H9 (cell line): Measurements from ENCODE around the gene KRTAP10-8. TPM values are rescaled to one million over a fixed set of nuclear protein-coding genes. Genes with fewer than 3 reads are reported as not detected.

Experiments used
- DNase-seq: peaks from one replicate; pipeline ENCODE4 v3.0.0-alpha.2; 2017
- H2AFZ ChIP-seq: one replicate; pipeline ENCODE4 v1.6.1; 2013; ENCODE audit warnings: mild to moderate bottlenecking, low read length, control low read depth, moderate library complexity
- H2AK5ac ChIP-seq: 2 replicates; pipeline ENCODE4 v1.6.1; 2013; ENCODE audit warnings: low read length, control low read depth, mixed read lengths; ENCODE audit not compliant: insufficient read length
- H2BK120ac ChIP-seq: one replicate; pipeline ENCODE4 v1.6.1; 2013; ENCODE audit warnings: low read depth, mild to moderate bottlenecking, low read length, control low read depth, inconsistent platforms; ENCODE audit not compliant: poor library complexity, severe bottlenecking
- H2BK12ac ChIP-seq: 2 replicates; pipeline ENCODE4 v1.6.1; 2013; ENCODE audit warnings: low read length, control low read depth, mixed read lengths, low read depth; ENCODE audit not compliant: insufficient read length
- H2BK15ac ChIP-seq: 2 replicates; pipeline ENCODE4 v1.6.1; 2013; ENCODE audit warnings: low read depth, low read length, control low read depth
- H2BK20ac ChIP-seq: one replicate; pipeline ENCODE4 v1.6.1; 2013; ENCODE audit warnings: low read depth, mild to moderate bottlenecking, low read length, control low read depth, inconsistent platforms; ENCODE audit not compliant: poor library complexity, severe bottlenecking
- H2BK5ac ChIP-seq: 2 replicates; pipeline ENCODE4 v1.6.1; 2013; ENCODE audit warnings: low read length, control low read depth, mixed read lengths; ENCODE audit not compliant: insufficient read length
- H3K14ac ChIP-seq: 2 replicates; pipeline ENCODE4 v1.6.1; 2013; ENCODE audit warnings: low read length, control low read depth; ENCODE audit not compliant: insufficient read depth
- H3K18ac ChIP-seq: 2 replicates; pipeline ENCODE4 v1.6.1; 2013; ENCODE audit warnings: low read depth, mild to moderate bottlenecking, mixed read lengths, low read length, control low read depth; ENCODE audit not compliant: insufficient read length
- H3K23ac ChIP-seq: 2 replicates; pipeline ENCODE4 v1.6.1; 2013; ENCODE audit warnings: low read length, control low read depth, mixed read lengths, low read depth; ENCODE audit not compliant: insufficient read length
- H3K23me2 ChIP-seq: 2 replicates; pipeline ENCODE4 v1.6.1; 2013; ENCODE audit warnings: low read depth, mild to moderate bottlenecking, mixed read lengths, low read length, control low read depth; ENCODE audit not compliant: insufficient read length, poor library complexity, severe bottlenecking
- H3K27ac ChIP-seq: 2 replicates; pipeline ENCODE4 v1.5.1; 2013; ENCODE audit warnings: low read length, control low read depth, mixed read lengths, low read depth; ENCODE audit not compliant: insufficient read length
- H3K27me3 ChIP-seq: 2 replicates; pipeline ENCODE4 v1.6.1; 2013; ENCODE audit warnings: low read length, control low read depth, inconsistent platforms; ENCODE audit not compliant: insufficient read depth
- H3K4ac ChIP-seq: 2 replicates; pipeline ENCODE4 v1.6.1; 2013; ENCODE audit warnings: low read depth, mild to moderate bottlenecking, control low read depth, inconsistent platforms, low read length, moderate library complexity
- H3K4me1 ChIP-seq: 2 replicates; pipeline ENCODE4 v1.6.1; 2013; ENCODE audit warnings: low read length, control low read depth, inconsistent platforms; ENCODE audit not compliant: insufficient read depth
- H3K4me2 ChIP-seq: 2 replicates; pipeline ENCODE4 v1.6.1; 2013; ENCODE audit warnings: low read length, control low read depth, mixed read lengths; ENCODE audit not compliant: insufficient read length, insufficient read depth
- H3K56ac ChIP-seq: 2 replicates; pipeline ENCODE4 v1.6.1; 2013; ENCODE audit warnings: low read depth, mild to moderate bottlenecking, mixed read lengths, low read length, control low read depth; ENCODE audit not compliant: insufficient read length
- H3K79me1 ChIP-seq: 2 replicates; pipeline ENCODE4 v1.6.1; 2013; ENCODE audit warnings: low read depth, mild to moderate bottlenecking, moderate library complexity, low read length, control low read depth, inconsistent platforms; ENCODE audit not compliant: insufficient read depth, poor library complexity, severe bottlenecking
- H3K79me2 ChIP-seq: 2 replicates; pipeline ENCODE4 v1.6.1; 2013; ENCODE audit warnings: low read length, control low read depth, inconsistent platforms; ENCODE audit not compliant: insufficient read depth
- H3K9ac ChIP-seq: 2 replicates; pipeline ENCODE4 v1.6.1; 2013; ENCODE audit warnings: low read length, control low read depth, mixed read lengths; ENCODE audit not compliant: insufficient read length; ENCODE audit errors: extremely low read depth
- H3K9me3 ChIP-seq: one replicate; pipeline ENCODE4 v1.6.1; 2013; ENCODE audit warnings: low read depth, low read length, inconsistent platforms; ENCODE audit not compliant: control insufficient read depth
- H3T11ph ChIP-seq: one replicate; pipeline ENCODE4 v1.6.1; 2013; ENCODE audit warnings: mild to moderate bottlenecking, low read length, control low read depth, inconsistent platforms
- H4K20me1 ChIP-seq: one replicate; pipeline ENCODE4 v1.6.1; 2013; ENCODE audit not compliant: control insufficient read depth, insufficient read length, insufficient read depth
- H4K5ac ChIP-seq: 2 replicates; pipeline ENCODE4 v1.6.1; 2013; ENCODE audit warnings: low read depth, mild to moderate bottlenecking, mixed read lengths, low read length, control low read depth; ENCODE audit not compliant: insufficient read length
- H4K8ac ChIP-seq: replicated peaks from 2 replicates; pipeline ENCODE4 v1.6.1; 2013; ENCODE audit warnings: low read length, control low read depth, mixed read lengths, low read depth; ENCODE audit not compliant: insufficient read length
- H4K91ac ChIP-seq: 2 replicates; pipeline ENCODE4 v1.6.1; 2013; ENCODE audit warnings: low read depth, mild to moderate bottlenecking, moderate library complexity, mixed read lengths, low read length, control low read depth; ENCODE audit not compliant: insufficient read length
- H3K27ac Mint-ChIP-seq, 3 experiments: 2 replicates in 2 of 3; 3 replicates in 1 of 3; pipeline ENCODE4 v1.8.0; 2020 to 2021; ENCODE audit warnings: mixed read lengths in 3 of 3, mild to moderate bottlenecking in 1 of 3, moderate library complexity in 1 of 3
- H3K27me3 Mint-ChIP-seq: 2 replicates; pipeline ENCODE4 v1.8.0; 2021; ENCODE audit warnings: low read depth, mild to moderate bottlenecking, moderate library complexity, mixed read lengths
- H3K36me3 Mint-ChIP-seq, 3 experiments: 2 replicates in 2 of 3; 3 replicates in 1 of 3; pipeline ENCODE4 v1.8.0; 2020 to 2021; ENCODE audit warnings: low read depth in 3 of 3, mixed read lengths in 3 of 3; ENCODE audit not compliant: insufficient read depth in 1 of 3
- H3K4me1 Mint-ChIP-seq, 2 experiments: 2 replicates each; pipeline ENCODE4 v1.8.0; 2020; ENCODE audit warnings: mixed read lengths in 2 of 2
- H3K4me3 Mint-ChIP-seq, 2 experiments: 2 replicates in 1 of 2; 3 replicates in 1 of 2; pipeline ENCODE4 v1.8.0; 2020 to 2021; ENCODE audit warnings: mild to moderate bottlenecking in 2 of 2, mixed read lengths in 2 of 2, moderate library complexity in 1 of 2
- H3K9me3 Mint-ChIP-seq, 2 experiments: 2 replicates in 1 of 2; 3 replicates in 1 of 2; pipeline ENCODE4 v1.8.0; 2020; ENCODE audit warnings: mild to moderate bottlenecking in 2 of 2, mixed read lengths in 2 of 2, moderate library complexity in 1 of 2
- WGBS: extraction: QIAGEN DNeasy Blood & Tissue Kit; methylation state at CpG from one replicate; pipeline ENCODE4 v1.1.7; 2013; ENCODE audit warnings: missing lambda C conversion rate, low lambda C conversion rate, mixed read lengths; ENCODE audit not compliant: insufficient read length; ENCODE audit errors: extremely low coverage; 5-methylcytosine and 5-hydroxymethylcytosine counted together
- total RNA-seq: library from RNA; stranded (reverse); gene quantifications from 2 replicates; pipeline ENCODE4 v1.2.1, GENCODE V29; 2021
- TF ChIP-seq, protein P1 (sequence below): fragments of 200-600 bp; sonication (generic); conservative IDR thresholded peaks from 3 replicates; pipeline ENCODE4 v1.8.0; 2021; ENCODE audit warnings: antibody characterized with exemption, mild to moderate bottlenecking

Gene KRTAP10-8
- total RNA-seq, 1 experiment from 2014 or later: not detected

DNA sequence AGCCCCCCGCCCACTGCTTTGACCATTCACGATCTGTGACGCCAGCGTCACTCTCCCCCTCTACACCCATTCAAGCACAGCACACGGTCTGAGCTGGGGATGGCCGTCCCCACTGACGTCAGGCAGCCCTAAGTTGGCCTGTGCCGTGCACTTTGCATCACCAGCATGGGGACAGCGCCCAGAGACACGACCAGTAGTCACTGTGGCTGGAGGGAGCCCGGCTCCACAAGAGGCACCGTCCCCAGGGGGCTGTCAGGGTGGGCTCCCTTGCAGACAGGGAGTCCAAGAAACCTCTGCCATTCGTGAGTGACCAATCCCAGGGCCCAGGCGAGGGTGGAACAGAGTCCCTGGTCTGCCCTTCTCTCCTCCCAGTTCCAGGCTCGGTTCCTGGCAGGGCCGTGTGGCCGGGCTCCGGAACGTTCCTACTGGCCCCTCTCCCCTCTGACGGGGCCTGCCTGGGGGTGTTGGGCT lies 2.3 kb downstream of the KRTAP10-8 start:
- no peak overlapping the region for H2AK5ac ChIP-seq

More for the DNA sequence above, 2.3 kb downstream of the KRTAP10-8 start:
- H3K79me1 ChIP-seq: no peaks in the 10 kb centered on the region
- H2BK12ac ChIP-seq: no peak overlapping the region
- H2BK15ac ChIP-seq: no peak overlapping the region
- H2AFZ ChIP-seq: no peak overlapping the region
- H3K56ac ChIP-seq: no peak overlapping the region
- Mint-ChIP-seq H3K27me3 (peaks cover 7% of the 10 kb centered on the region), H3K36me3 (peaks cover 9 to 28% (median 25%) of the 10 kb centered on the region in 3 experiments), H3K4me1 (peaks cover 27% of the 10 kb centered on the region in 2 experiments), H3K4me3 (no peak overlapping the region), H3K27ac (peak overlapping the region in 1 of 3 experiments; percentile 27; a peak in 1 of 7 replicates), H3K9me3 (peaks cover 34 to 42% of the 10 kb centered on the region in 2 experiments)
- H3T11ph ChIP-seq: no peak overlapping the region
- DNase-seq: no peak
- no peaks in the 10 kb centered on the region for H3K27me3 ChIP-seq
- H4K91ac ChIP-seq: no peak overlapping the region
- no peak overlapping the region for H3K18ac ChIP-seq
- H3K4me1 ChIP-seq: no peaks in the 10 kb centered on the region
- H3K4ac ChIP-seq: no peak overlapping the region
- H2BK120ac ChIP-seq: no peak overlapping the region
- H2BK5ac ChIP-seq: no peak overlapping the region
- H3K9me3 ChIP-seq: peaks cover 9% of the 10 kb centered on the region
- no peak overlapping the region for H4K8ac ChIP-seq
- H3K23ac ChIP-seq: no peak overlapping the region
- no peak overlapping the region for H3K4me2 ChIP-seq
- H3K27ac ChIP-seq: no peak overlapping the region
- H3K79me2 ChIP-seq: no peaks in the 10 kb centered on the region
- no peak overlapping the region; the same call in 1 of the 2 replicates for H3K14ac ChIP-seq
- H4K20me1 ChIP-seq: no peaks in the 10 kb centered on the region
- no peak overlapping the region for H4K5ac ChIP-seq
- TF ChIP-seq, protein P1, sequence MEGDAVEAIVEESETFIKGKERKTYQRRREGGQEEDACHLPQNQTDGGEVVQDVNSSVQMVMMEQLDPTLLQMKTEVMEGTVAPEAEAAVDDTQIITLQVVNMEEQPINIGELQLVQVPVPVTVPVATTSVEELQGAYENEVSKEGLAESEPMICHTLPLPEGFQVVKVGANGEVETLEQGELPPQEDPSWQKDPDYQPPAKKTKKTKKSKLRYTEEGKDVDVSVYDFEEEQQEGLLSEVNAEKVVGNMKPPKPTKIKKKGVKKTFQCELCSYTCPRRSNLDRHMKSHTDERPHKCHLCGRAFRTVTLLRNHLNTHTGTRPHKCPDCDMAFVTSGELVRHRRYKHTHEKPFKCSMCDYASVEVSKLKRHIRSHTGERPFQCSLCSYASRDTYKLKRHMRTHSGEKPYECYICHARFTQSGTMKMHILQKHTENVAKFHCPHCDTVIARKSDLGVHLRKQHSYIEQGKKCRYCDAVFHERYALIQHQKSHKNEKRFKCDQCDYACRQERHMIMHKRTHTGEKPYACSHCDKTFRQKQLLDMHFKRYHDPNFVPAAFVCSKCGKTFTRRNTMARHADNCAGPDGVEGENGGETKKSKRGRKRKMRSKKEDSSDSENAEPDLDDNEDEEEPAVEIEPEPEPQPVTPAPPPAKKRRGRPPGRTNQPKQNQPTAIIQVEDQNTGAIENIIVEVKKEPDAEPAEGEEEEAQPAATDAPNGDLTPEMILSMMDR: no peak
- no CpG with 5 or more reads among the region's 20 CpGs for WGBS
- H3K23me2 ChIP-seq: no peaks in the 10 kb centered on the region
- no peak overlapping the region for H2BK20ac ChIP-seq
- no peak overlapping the region for H3K9ac ChIP-seq
